Measurements from ENCODE around the gene DDX3X.

DNA sequence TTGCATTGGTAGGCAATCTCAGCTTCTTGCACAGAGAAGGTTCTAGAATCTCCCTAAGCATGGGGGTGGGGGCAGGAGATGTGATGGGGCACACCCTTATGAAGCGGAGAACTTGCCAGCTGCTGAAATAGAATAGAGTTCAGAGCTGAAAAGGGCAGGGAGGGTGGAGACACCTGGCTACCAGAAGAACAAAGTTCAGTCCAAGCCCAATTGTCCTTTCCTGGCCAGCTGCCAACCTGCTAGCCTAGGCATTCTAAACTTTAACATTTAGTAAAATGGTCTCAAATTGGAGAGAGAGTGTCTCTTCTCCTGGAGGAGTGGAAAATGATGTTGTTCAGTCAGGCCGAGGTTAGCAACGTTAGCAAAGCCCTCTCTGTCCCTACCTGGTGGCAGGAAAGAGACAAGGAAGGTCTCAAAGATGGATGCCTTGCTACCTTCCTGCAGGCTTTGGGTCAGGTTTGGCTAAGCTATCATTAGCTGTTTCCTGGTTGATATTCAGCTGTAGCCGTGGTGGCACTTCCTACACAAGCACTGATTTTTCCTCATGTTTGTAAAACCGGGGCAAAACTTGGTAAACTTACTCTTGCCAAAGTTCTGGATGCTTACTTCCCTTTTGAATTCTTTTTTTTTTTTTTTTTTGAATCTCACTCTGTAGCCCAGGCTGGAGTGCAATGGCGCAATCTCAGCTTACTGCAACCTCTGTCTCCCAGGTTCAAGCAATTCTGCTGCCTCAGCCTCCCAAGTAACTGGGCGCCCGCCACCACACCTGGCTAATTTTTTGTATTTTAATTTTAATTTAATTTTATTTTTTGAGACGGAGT is 78.5 kb downstream of the DDX3X start:
- TF ChIP-seq, protein P1, sequence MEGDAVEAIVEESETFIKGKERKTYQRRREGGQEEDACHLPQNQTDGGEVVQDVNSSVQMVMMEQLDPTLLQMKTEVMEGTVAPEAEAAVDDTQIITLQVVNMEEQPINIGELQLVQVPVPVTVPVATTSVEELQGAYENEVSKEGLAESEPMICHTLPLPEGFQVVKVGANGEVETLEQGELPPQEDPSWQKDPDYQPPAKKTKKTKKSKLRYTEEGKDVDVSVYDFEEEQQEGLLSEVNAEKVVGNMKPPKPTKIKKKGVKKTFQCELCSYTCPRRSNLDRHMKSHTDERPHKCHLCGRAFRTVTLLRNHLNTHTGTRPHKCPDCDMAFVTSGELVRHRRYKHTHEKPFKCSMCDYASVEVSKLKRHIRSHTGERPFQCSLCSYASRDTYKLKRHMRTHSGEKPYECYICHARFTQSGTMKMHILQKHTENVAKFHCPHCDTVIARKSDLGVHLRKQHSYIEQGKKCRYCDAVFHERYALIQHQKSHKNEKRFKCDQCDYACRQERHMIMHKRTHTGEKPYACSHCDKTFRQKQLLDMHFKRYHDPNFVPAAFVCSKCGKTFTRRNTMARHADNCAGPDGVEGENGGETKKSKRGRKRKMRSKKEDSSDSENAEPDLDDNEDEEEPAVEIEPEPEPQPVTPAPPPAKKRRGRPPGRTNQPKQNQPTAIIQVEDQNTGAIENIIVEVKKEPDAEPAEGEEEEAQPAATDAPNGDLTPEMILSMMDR (IDR thresholded peaks at IDR 0.05; ENCODE audit: poor library complexity), result no peak
- TF ChIP-seq EZH2 (IDR thresholded peaks at IDR 0.05; ENCODE audit: borderline replicate concordance), result no peak
